ENCODE results near the gene AATK.

- TF ChIP-seq CTCF (IDR thresholded peaks at IDR 0.05; ENCODE audit: insufficient read depth, low read length): no peak
- no peak for TF ChIP-seq POLR2AphosphoS5 (IDR thresholded peaks at IDR 0.05; ENCODE audit: low read depth)
Observed at GRCh38 chr17:81114351-81115093, 51.5 kb downstream of the AATK start.
